RWPE1 (cell line): Measurements from ENCODE around the gene CACNB1.

ENCODE experiments used
- CTCF ChIA-PET: fragments of 350-600 bp; sonication (Branson Sonifier 250); formaldehyde crosslinking; extraction: SDS; loops from one replicate; lab custom pipeline; 2021; lab: Yijun Ruan, JAX
- POLR2A ChIA-PET: fragments of 400-600 bp; formaldehyde crosslinking; extraction: SDS; loops from one replicate; lab custom pipeline; 2020; ENCODE audit warnings: antibody characterized with exemption; ENCODE audit not compliant: low non-redundant PET; lab: Yijun Ruan, JAX
- DNase-seq: peaks from one replicate; pipeline ENCODE4 v3.0.0; 2012; ENCODE audit warnings: low spot score
- H3K27ac ChIP-seq: fragments of 450-650 bp; 2 replicates; pipeline ENCODE4 v1.5.1; 2017
- CTCF ChIP-seq: fragments of 450-650 bp; conservative IDR thresholded peaks from 2 replicates; pipeline ENCODE4 v1.5.1; 2017; ENCODE audit warnings: low read depth, mild to moderate bottlenecking

Gene CACNB1

GRCh38 chr17:39198186-39198566 lies 707 bp upstream of the CACNB1 start:
- TF ChIP-seq CTCF: no peak
- ChIA-PET POLR2A (interaction anchor here (0.8 kb wide), 1 partner anchor 25 kb away, joined by 3 read pairs; no protein-coding TSS in a partner anchor), CTCF (no interaction called here)
- DNase-seq: no peak
- H3K27ac ChIP-seq: peak overlapping the region; percentile 88

GRCh38 chr17:39196808-39197291 lies 619 bp downstream of the CACNB1 start:
- POLR2A ChIA-PET: interaction anchor here (0.5 kb wide), 1 partner anchor 147 kb away, joined by 3 read pairs; no protein-coding TSS in a partner anchor
- DNase-seq: peak; percentile 54
- peak overlapping the region; percentile 88 for H3K27ac ChIP-seq
- CTCF ChIA-PET: interaction anchor here (0.6 kb wide), 2 partner anchors 43 to 214 kb away, joined by 3 to 4 read pairs; no protein-coding TSS in a partner anchor
- no peak for TF ChIP-seq CTCF

- CTCF ChIA-PET: interaction anchor here (0.6 to 1.6 kb wide), 3 partner anchors 21 to 49 kb away, joined by 3 to 10 read pairs (median 8); no protein-coding TSS in a partner anchor
- TF ChIP-seq CTCF: no peak
- peak overlapping the region; percentile 88 for H3K27ac ChIP-seq
- POLR2A ChIA-PET: no interaction called here
- no peak for DNase-seq
Observed at GRCh38 chr17:39196241-39196807, 1.1 kb downstream of the CACNB1 start.

GRCh38 chr17:39195568-39196160 lies 1.8 kb downstream of the CACNB1 start:
- no peak for TF ChIP-seq CTCF
- no peak for DNase-seq
- ChIA-PET POLR2A (no interaction called here), CTCF (interaction anchor here (0.5 to 1.6 kb wide), 5 partner anchors 21 to 261 kb away, joined by 3 to 10 read pairs (median 5); no protein-coding TSS in a partner anchor)
- H3K27ac ChIP-seq: peak overlapping the region; percentile 88

GRCh38 chr17:39194985-39195524 lies 2.4 kb downstream of the CACNB1 start:
- ChIA-PET CTCF (interaction anchor here (0.6 to 1.6 kb wide), 6 partner anchors 12 to 256 kb away, joined by 3 to 10 read pairs (median 6); no protein-coding TSS in a partner anchor), POLR2A (no interaction called here)
- no peak for TF ChIP-seq CTCF
- peak overlapping the region; percentile 88 for H3K27ac ChIP-seq
- DNase-seq: no peak
